Endodermal cell (in vitro differentiated cells): ENCODE data around the gene ESR1. TPM values are rescaled to one million over a fixed set of nuclear protein-coding genes. Genes with fewer than 3 reads are reported as not detected.
"Not testable (repeated sequence)": the region's sequence is repeated elsewhere in the genome, so short reads cannot be mapped to it uniquely, and the experiment has no call there.

Experiments
- DNase-seq: peaks from one replicate; pipeline ENCODE4 v3.0.0-alpha.2; 2017
- H3K27ac ChIP-seq: 2 replicates; pipeline ENCODE4 v1.5.1; 2013; ENCODE audit warnings: mild to moderate bottlenecking, low read depth, low read length, moderate library complexity
- H3K27me3 ChIP-seq: 2 replicates; pipeline ENCODE4 v1.6.1; 2013; ENCODE audit warnings: mild to moderate bottlenecking, low read length, moderate library complexity; ENCODE audit not compliant: insufficient read depth, control insufficient read depth, poor library complexity, severe bottlenecking
- H3K36me3 ChIP-seq: 2 replicates; pipeline ENCODE4 v1.7.0; 2013; ENCODE audit warnings: mild to moderate bottlenecking, low read length, moderate library complexity; ENCODE audit not compliant: control insufficient read depth, insufficient read depth
- H3K4me1 ChIP-seq: one replicate; pipeline ENCODE4 v1.7.0; 2013; ENCODE audit warnings: low read length; ENCODE audit not compliant: control insufficient read depth, insufficient read depth
- H3K4me3 ChIP-seq: 2 replicates; pipeline ENCODE4 v1.5.1; 2013; ENCODE audit warnings: mild to moderate bottlenecking, low read length, moderate library complexity
- H3K9ac ChIP-seq: 2 replicates; pipeline ENCODE4 v1.6.1; 2013; ENCODE audit warnings: mild to moderate bottlenecking, low read length, moderate library complexity; ENCODE audit not compliant: poor library complexity, severe bottlenecking; ENCODE audit errors: extremely low read depth
- H3K9me3 ChIP-seq: 2 replicates; pipeline ENCODE4 v1.6.1; 2013; ENCODE audit warnings: mild to moderate bottlenecking, low read length, moderate library complexity; ENCODE audit not compliant: control insufficient read depth
- H3K27ac Mint-ChIP-seq: 2 replicates; pipeline ENCODE4 v1.8.0; 2020; ENCODE audit warnings: mixed read lengths
- H3K27me3 Mint-ChIP-seq: 2 replicates; pipeline ENCODE4 v1.8.0; 2021; ENCODE audit warnings: mild to moderate bottlenecking, mixed read lengths; ENCODE audit not compliant: insufficient read depth
- H3K36me3 Mint-ChIP-seq: 2 replicates; pipeline ENCODE4 v1.8.0; 2020; ENCODE audit warnings: low read depth, mixed read lengths
- H3K4me1 Mint-ChIP-seq: 2 replicates; pipeline ENCODE4 v1.8.0; 2020; ENCODE audit warnings: mixed read lengths
- H3K4me3 Mint-ChIP-seq: 2 replicates; pipeline ENCODE4 v1.8.0; 2020; ENCODE audit warnings: mild to moderate bottlenecking, moderate library complexity, mixed read lengths
- H3K9me3 Mint-ChIP-seq: 2 replicates; pipeline ENCODE4 v1.8.0; 2020; ENCODE audit warnings: mild to moderate bottlenecking, mixed read lengths
- CTCF ChIP-seq: fragments of 200-600 bp; sonication (generic); conservative IDR thresholded peaks from 2 replicates; pipeline ENCODE4 v1.5.0; 2021; ENCODE audit warnings: antibody characterized with exemption, mild to moderate bottlenecking
- WGBS, 2 experiments: methylation state at CpG; one replicate each; pipeline versions ENCODE4 v1.1.5 to v1.1.7; 2013; ENCODE audit warnings: missing lambda C conversion rate in 2 of 2, mixed read lengths in 1 of 2; ENCODE audit not compliant: insufficient coverage in 1 of 2, insufficient read length in 1 of 2; 5-methylcytosine and 5-hydroxymethylcytosine counted together
- total RNA-seq, 2 donors: library from RNA; stranded (reverse); fragmentation: NEBNext Ultra II Directional in 1 of 2; extraction: Animal tissue kit (Norgen Biotek cat#: 25700) in 1 of 2; gene quantifications; 2 replicates in 1 of 2; 3 replicates in 1 of 2; pipeline ENCODE4 v1.2.1, GENCODE V29; 2021

Gene ESR1
- total RNA-seq, 2 donors from 2014 or later: not detected

- DNase-seq: no peak
- H3K4me1 ChIP-seq: no peaks in the 10 kb centered on the region
- H3K9me3 Mint-ChIP-seq: no peaks in the 10 kb centered on the region
- H3K9me3 ChIP-seq: no peaks in the 10 kb centered on the region
- H3K27ac ChIP-seq: no peak overlapping the region
- H3K4me3 ChIP-seq: no peak overlapping the region
- no peak overlapping the region for H3K9ac ChIP-seq
- no peak overlapping the region for H3K4me3 Mint-ChIP-seq
- H3K36me3 Mint-ChIP-seq: peaks cover 5% of the 10 kb centered on the region
- no peaks in the 10 kb centered on the region for H3K4me1 Mint-ChIP-seq
- WGBS, 2 experiments: 88 to 100% methylated on average over 1 to 2 of the region's 2 CpGs
- no peaks in the 10 kb centered on the region for H3K27me3 Mint-ChIP-seq
- H3K27ac Mint-ChIP-seq: no peak overlapping the region
- H3K36me3 ChIP-seq: no peaks in the 10 kb centered on the region
- no peak for TF ChIP-seq CTCF
- H3K27me3 ChIP-seq: no peaks in the 10 kb centered on the region
These were observed 323.0 kb downstream of the ESR1 start for GRCh38 chr6:152130441-152130840.

GRCh38 chr6:152135755-152136448 lies 328.4 kb downstream of the ESR1 start:
- no peaks in the 10 kb centered on the region for H3K4me1 Mint-ChIP-seq
- DNase-seq: no peak
- H3K36me3 ChIP-seq: no peaks in the 10 kb centered on the region
- no peaks in the 10 kb centered on the region for H3K9me3 ChIP-seq
- H3K27ac ChIP-seq: no peak overlapping the region
- no peak for TF ChIP-seq CTCF
- no peaks in the 10 kb centered on the region for H3K27me3 ChIP-seq
- no peaks in the 10 kb centered on the region for H3K27me3 Mint-ChIP-seq
- H3K27ac Mint-ChIP-seq: no peak overlapping the region
- no peak overlapping the region for H3K9ac ChIP-seq
- H3K36me3 Mint-ChIP-seq: peaks cover 2% of the 10 kb centered on the region
- no peaks in the 10 kb centered on the region for H3K4me1 ChIP-seq
- WGBS, 2 experiments: 92 to 94% methylated on average over 8 of the region's 8 CpGs
- H3K4me3 ChIP-seq: no peak overlapping the region
- no peak overlapping the region for H3K4me3 Mint-ChIP-seq
- H3K9me3 Mint-ChIP-seq: no peaks in the 10 kb centered on the region

GRCh38 chr6:152136449-152136825 lies 329.0 kb downstream of the ESR1 start:
- no peak overlapping the region for H3K27ac ChIP-seq
- no peaks in the 10 kb centered on the region for H3K9me3 ChIP-seq
- H3K4me1 ChIP-seq: no peaks in the 10 kb centered on the region
- no peaks in the 10 kb centered on the region for H3K9me3 Mint-ChIP-seq
- H3K36me3 ChIP-seq: no peaks in the 10 kb centered on the region
- no peaks in the 10 kb centered on the region for H3K4me1 Mint-ChIP-seq
- no peak for DNase-seq
- H3K36me3 Mint-ChIP-seq: peaks cover 2% of the 10 kb centered on the region
- 93% methylated on average over 8 of the region's 8 CpGs for WGBS, 2 experiments
- no peak for TF ChIP-seq CTCF
- H3K4me3 ChIP-seq: no peak overlapping the region
- H3K9ac ChIP-seq: no peak overlapping the region
- H3K27ac Mint-ChIP-seq: no peak overlapping the region
- H3K4me3 Mint-ChIP-seq: no peak overlapping the region
- H3K27me3 Mint-ChIP-seq: no peaks in the 10 kb centered on the region
- no peaks in the 10 kb centered on the region for H3K27me3 ChIP-seq

- 97 to 100% methylated on average over 1 to 5 of the region's 6 CpGs for WGBS, 2 experiments
These were observed 330.9 kb downstream of the ESR1 start for GRCh38 chr6:152138344-152138743.

More at GRCh38 chr6:152138344-152138743, 330.9 kb downstream of the ESR1 start:
- H3K27ac Mint-ChIP-seq, H3K4me1 ChIP-seq, H3K36me3 ChIP-seq, H3K4me3 Mint-ChIP-seq, H3K9me3 Mint-ChIP-seq, H3K9ac ChIP-seq, H3K36me3 Mint-ChIP-seq, H3K4me1 Mint-ChIP-seq, H3K27me3 Mint-ChIP-seq, H3K9me3 ChIP-seq, H3K4me3 ChIP-seq, H3K27ac ChIP-seq, H3K27me3 ChIP-seq, DNase-seq: not testable (repeated sequence)
